GM19023 (cell line): ENCODE data around the gene STK39.
"Not testable (repeated sequence)": the region's sequence is repeated elsewhere in the genome, so short reads cannot be mapped to it uniquely, and the experiment has no call there.

ENCODE experiments used
- ATAC-seq: cut with Tn5 transposase; IDR thresholded peaks from one replicate; pipeline ENCODE4 v1.9.1; 2021; ENCODE audit warnings: mild to moderate bottlenecking, moderate library complexity; ENCODE audit not compliant: unreplicated experiment

Gene STK39

GRCh38 chr2:168247341-168248261, at the start of gene STK39:
STK39 (minus strand) TSS chr2:168247595; CDS start chr2:168247435, 160 bp downstream.
- ATAC-seq = peak; percentile 78

GRCh38 chr2:168295051-168295450, 47.7 kb upstream of the STK39 start:
- ATAC-seq = no peak

GRCh38 chr2:168294409-168294808, 47.0 kb upstream of the STK39 start:
- no peak for ATAC-seq

GRCh38 chr2:168293766-168294165, 46.4 kb upstream of the STK39 start:
- ATAC-seq = no peak

GRCh38 chr2:168290391-168290790, 43.0 kb upstream of the STK39 start:
- ATAC-seq = no peak

- no peak for ATAC-seq
Observed at GRCh38 chr2:168289880-168290279, 42.5 kb upstream of the STK39 start.

GRCh38 chr2:168286535-168286934, 39.1 kb upstream of the STK39 start:
- no peak for ATAC-seq

- no peak for ATAC-seq
Observed at GRCh38 chr2:168278424-168278888, 31.1 kb upstream of the STK39 start.

GRCh38 chr2:168277276-168277675, 29.9 kb upstream of the STK39 start:
- no peak for ATAC-seq

GRCh38 chr2:168272225-168272624, 24.8 kb upstream of the STK39 start:
- no peak for ATAC-seq

- not testable (repeated sequence) for ATAC-seq
Observed at GRCh38 chr2:168262926-168263325, 15.5 kb upstream of the STK39 start.

GRCh38 chr2:168256448-168256847, 9.1 kb upstream of the STK39 start:
- no peak for ATAC-seq

GRCh38 chr2:168255866-168256265, 8.5 kb upstream of the STK39 start:
- no peak for ATAC-seq

GRCh38 chr2:168255103-168255502, 7.7 kb upstream of the STK39 start:
- no peak for ATAC-seq

- ATAC-seq = no peak
Observed at GRCh38 chr2:168254158-168254935, 7.0 kb upstream of the STK39 start.

GRCh38 chr2:168253379-168253778, 6.0 kb upstream of the STK39 start:
- no peak for ATAC-seq

GRCh38 chr2:168252976-168253375, 5.6 kb upstream of the STK39 start:
- ATAC-seq = no peak

- ATAC-seq = peak; percentile 54
Observed at GRCh38 chr2:168246483-168247340, 683 bp downstream of the STK39 start.

GRCh38 chr2:168246072-168246482, 1.3 kb downstream of the STK39 start:
- no peak for ATAC-seq

GRCh38 chr2:168245074-168245825, 2.1 kb downstream of the STK39 start:
- ATAC-seq = no peak
